HG02610 (cell line): ENCODE results near the gene OR2L2.
"Not testable (repeated sequence)": the region's sequence is repeated elsewhere in the genome, so short reads cannot be mapped to it uniquely, and the experiment has no call there.

Experiments
- ATAC-seq: cut with Tn5 transposase; IDR thresholded peaks from one replicate; pipeline ENCODE4 v1.9.1; 2021; ENCODE audit warnings: mild to moderate bottlenecking, moderate library complexity; ENCODE audit not compliant: unreplicated experiment

The OR2L2 gene, protein sequence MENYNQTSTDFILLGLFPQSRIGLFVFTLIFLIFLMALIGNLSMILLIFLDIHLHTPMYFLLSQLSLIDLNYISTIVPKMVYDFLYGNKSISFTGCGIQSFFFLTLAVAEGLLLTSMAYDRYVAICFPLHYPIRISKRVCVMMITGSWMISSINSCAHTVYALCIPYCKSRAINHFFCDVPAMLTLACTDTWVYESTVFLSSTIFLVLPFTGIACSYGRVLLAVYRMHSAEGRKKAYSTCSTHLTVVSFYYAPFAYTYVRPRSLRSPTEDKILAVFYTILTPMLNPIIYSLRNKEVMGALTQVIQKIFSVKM

DNA sequence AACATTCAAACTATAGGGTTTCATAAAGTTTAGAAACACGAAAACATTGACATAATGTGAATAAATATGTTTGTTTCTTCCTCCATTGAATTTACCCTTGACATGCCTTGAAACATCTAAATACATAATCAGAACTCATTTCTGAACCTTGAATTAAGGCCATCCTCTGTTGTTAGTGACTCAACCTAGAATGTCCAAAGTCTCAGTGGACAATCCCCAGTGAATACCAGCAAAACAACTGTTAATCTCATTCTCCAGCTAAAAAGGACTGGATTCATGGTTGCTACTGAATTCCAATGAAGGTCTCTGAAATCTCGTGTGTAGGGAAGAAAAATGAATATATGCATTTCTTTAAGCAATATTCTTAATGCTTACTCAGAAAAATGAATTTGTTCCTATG lies at the start of gene OR2L2:
Gene OR2L2, plus strand, starts transcription at position 301 of the 400 bp plus-strand sequence. CDS start 8,198 bp downstream, outside the sequence.
- ATAC-seq = no peak

- no peak for ATAC-seq
Measured at GRCh38 chr1:247992986-247993385, 36.9 kb upstream of the OR2L2 start.

GRCh38 chr1:247998811-247999210 lies 31.1 kb upstream of the OR2L2 start:
- ATAC-seq = no peak

- ATAC-seq = no peak
Measured at GRCh38 chr1:248000169-248000568, 29.7 kb upstream of the OR2L2 start.

GRCh38 chr1:248007778-248008177 lies 22.1 kb upstream of the OR2L2 start:
- no peak for ATAC-seq

DNA sequence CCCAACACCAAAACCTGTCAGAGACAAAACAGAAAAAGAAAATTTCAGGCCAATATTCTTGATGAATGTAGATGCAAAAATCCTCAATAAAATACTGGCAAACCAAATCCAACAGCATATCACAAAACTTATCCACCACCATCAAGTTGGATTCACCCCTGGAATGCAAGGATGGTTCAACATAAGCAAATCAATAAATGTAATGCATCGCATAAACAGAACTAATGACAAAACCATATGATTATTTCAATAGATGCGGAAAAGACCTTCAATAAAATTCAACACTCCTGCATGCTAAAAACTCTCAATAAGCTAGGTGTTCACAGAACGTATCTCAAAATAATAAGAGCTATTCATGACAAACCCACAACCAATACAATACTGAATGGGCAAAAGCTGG lies 20.2 kb upstream of the OR2L2 start:
- ATAC-seq = no peak

- ATAC-seq = no peak
Measured at GRCh38 chr1:248013229-248013710, 16.6 kb upstream of the OR2L2 start, which contains the start of gene OR2L5. TSS of gene OR2L5 (plus strand) at chr1:248013660. CDS start at chr1:248021948, 8,288 bp downstream.

DNA sequence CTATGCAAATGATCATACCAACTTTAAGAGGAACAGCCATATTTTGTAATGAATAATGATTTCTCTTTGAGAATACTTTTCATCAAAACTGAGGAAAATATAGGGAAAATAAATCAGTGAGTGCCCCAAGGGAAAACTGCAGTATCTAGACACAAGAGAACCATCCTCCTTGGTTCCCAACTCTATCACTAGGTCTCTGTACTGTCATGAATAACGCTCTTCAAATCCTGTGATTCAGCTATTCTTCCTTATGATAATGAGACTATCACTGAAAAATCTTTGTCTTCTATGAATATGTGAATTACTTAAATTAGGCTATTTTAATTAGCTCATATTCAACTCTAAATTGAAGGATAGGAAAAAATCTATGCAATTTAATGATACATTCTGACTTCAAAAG lies 14.1 kb upstream of the OR2L2 start:
- ATAC-seq = no peak

DNA sequence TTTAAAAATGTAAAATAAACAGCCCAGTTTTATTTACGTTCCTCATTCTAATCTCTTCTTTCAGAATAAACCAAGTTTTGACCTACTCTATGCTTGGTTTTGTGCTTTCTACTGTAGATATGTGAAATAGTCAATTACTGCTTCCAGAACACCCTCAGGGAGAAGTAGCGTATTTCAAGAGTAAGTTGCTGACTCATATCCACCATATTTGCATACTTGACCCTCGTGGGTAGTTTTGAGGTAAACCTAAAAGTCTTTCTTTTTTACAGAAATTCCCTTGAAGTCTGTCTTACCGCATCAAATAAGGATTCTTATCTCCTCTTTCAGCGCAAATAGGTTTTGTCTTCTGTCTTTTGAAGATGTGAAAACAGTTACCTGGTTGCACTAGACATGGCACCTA lies 15.3 kb downstream of the OR2L2 start:
- ATAC-seq = peak; percentile 84

DNA sequence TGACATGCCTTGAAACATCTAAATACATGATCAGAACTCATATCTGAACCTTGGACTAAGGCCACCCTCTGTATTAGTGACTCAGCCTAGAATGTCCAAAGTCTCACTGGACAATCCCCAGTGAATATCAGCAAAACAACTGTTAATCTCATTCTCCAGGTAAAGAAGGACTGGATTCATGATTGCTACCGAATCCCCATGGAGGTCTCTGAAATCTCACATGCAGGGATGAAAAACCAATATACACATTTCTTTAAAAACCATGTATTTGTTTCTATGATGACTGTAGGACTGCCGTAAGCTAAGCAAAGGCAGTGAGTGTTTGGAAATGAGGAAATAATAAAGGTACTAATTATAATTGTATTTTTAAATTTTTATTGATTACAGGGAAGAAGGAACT lies 16.7 kb downstream of the OR2L2 start, which contains the start of gene OR2L3:
Gene OR2L3, plus strand, starts transcription at position 301 of the 400 bp plus-strand sequence. CDS start 13,846 bp downstream, outside the sequence.
- no peak for ATAC-seq

GRCh38 chr1:248047008-248047407 lies 17.1 kb downstream of the OR2L2 start:
- ATAC-seq = no peak

DNA sequence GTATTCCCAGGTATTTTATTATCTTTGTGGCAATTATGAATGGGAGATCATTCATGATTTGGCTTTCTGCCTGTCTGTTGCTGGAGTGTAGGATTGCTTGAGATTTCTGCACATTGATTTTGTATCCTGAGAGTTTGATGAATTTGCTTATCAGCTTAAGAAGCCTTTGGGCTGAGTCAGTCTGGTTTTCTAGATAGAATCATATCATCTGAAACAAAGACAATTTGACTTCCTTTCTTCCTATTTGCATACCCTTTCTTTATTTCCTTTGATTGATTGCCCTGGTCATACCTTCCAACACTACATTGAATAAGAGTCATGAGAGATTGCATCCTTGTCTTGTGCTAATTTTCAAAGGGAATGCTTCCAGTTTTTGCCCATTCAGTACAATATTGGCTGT lies 24.8 kb downstream of the OR2L2 start:
- ATAC-seq = no peak

DNA sequence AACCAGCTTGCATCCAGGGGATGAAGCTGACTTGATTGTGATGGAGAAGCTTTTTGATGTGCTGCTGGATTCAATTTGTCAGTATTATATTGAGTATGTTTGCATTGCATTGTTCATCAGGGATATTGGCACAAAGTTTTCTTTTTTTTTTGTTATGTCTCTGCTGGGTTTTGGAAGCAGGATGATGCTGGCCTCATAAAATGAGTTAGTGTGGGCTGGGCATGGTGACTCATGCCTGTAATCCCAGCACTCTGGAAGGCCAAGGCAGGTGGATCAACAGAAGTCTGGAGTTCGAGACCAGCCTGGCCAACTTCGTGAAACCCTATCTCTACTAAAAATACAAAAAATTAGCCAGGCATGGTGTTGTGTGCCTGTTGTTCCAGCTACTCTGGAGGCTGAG lies 25.4 kb downstream of the OR2L2 start:
- ATAC-seq = no peak

- no peak for ATAC-seq
Measured at GRCh38 chr1:248065071-248065470, 35.2 kb downstream of the OR2L2 start.

GRCh38 chr1:248065604-248066003 lies 35.7 kb downstream of the OR2L2 start:
- ATAC-seq = no peak

DNA sequence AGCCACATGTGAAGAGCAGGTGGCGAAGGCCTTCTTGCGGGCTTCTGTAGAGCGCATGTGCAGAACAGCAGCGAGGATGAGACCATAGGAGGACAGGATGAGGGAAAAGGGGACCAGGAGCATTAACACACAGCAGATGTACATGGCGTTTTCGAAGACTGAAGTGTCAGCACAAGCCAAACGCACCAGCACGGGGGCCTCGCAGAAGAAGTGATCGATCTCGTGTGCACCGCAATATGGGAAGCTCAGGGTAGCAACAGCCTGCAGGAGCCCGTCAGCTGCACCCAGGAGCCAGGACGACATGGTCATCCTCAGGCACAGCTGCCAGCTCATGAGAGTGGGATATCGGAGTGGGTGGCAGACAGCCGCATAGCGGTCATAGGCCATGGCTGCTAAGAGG lies 54.0 kb downstream of the OR2L2 start:
- ATAC-seq = not testable (repeated sequence)
